Transverse colon (tissue), 4 donors: ENCODE measurements around the gene PKD1. TPM values are rescaled to one million over a fixed set of nuclear protein-coding genes. Genes with fewer than 3 reads are reported as not detected.
A peak's percentile ranks its signal among the peaks of the same experiment; 100 is the strongest.

Experiments used
- DNase-seq: peaks from one replicate; pipeline ENCODE4 v3.0.0-alpha.2; 2019
- H3K27ac ChIP-seq, 4 donors: fragments of 200-600 bp; sonication (generic); 2 replicates each; pipeline ENCODE4 v1.5.1; 2016 to 2018; ENCODE audit warnings: inconsistent platforms in 4 of 4
- H3K27me3 ChIP-seq: fragments of 200-600 bp; sonication (generic); 2 replicates; pipeline ENCODE4 v1.5.1; 2017; ENCODE audit warnings: inconsistent platforms
- H3K36me3 ChIP-seq, 4 donors: fragments of 200-600 bp; sonication (generic); 2 replicates each; pipeline ENCODE4 v1.5.1; 2017 to 2019; ENCODE audit warnings: inconsistent platforms in 4 of 4
- H3K4me1 ChIP-seq, 4 donors: fragments of 200-600 bp; sonication (generic); 2 replicates each; pipeline ENCODE4 v1.5.1; 2017 to 2020; ENCODE audit warnings: inconsistent platforms in 4 of 4
- H3K4me3 ChIP-seq, 4 donors: fragments of 200-600 bp; sonication (generic); 1 replicate in 1 of 4; 2 replicates in 3 of 4; pipeline versions ENCODE4 v1.5.1 to v1.6.1; 2017 to 2019; ENCODE audit warnings: inconsistent platforms in 4 of 4
- H3K9me3 ChIP-seq, 2 donors: fragments of 200-600 bp; sonication (generic); 2 replicates each; pipeline ENCODE4 v1.5.1; 2017 to 2019; ENCODE audit warnings: inconsistent platforms in 2 of 2
- CTCF ChIP-seq, 5 experiments: fragments of 200-600 bp in 3 of 5; fragments of 450-650 bp in 2 of 5; sonication (generic) in 3 of 5; IDR thresholded peaks; 1 replicate in 2 of 5; 2 replicates in 3 of 5; pipeline ENCODE4 v1.5.1; 2016 to 2017; ENCODE audit warnings: antibody characterized with exemption in 5 of 5, inconsistent platforms in 3 of 5, mild to moderate bottlenecking in 2 of 5, moderate library complexity in 1 of 5
- EP300 ChIP-seq: sonication (generic); formaldehyde crosslinking; IDR thresholded peaks from one replicate; pipeline ENCODE4 v1.6.1; 2017; ENCODE audit warnings: antibody characterized with exemption, low read depth
- POLR2A ChIP-seq: fragments of 450-650 bp; IDR thresholded peaks from one replicate; pipeline ENCODE4 v1.6.1; 2016; ENCODE audit warnings: antibody characterized with exemption, mild to moderate bottlenecking, moderate library complexity
- POLR2AphosphoS5 ChIP-seq, 3 donors: sonication (generic); formaldehyde crosslinking; IDR thresholded peaks; one replicate each; pipeline ENCODE4 v1.6.1; 2016; ENCODE audit warnings: antibody characterized with exemption in 3 of 3
- WGBS, 2 donors: methylation state at CpG; one replicate each; pipeline ENCODE4 v1.1.5; 2018; ENCODE audit warnings: low coverage in 1 of 2; 5-methylcytosine and 5-hydroxymethylcytosine counted together
- in situ Hi-C, 4 donors: fragments of 200-750 bp; cut with MboI; loops; one replicate each; pipeline versions ENCODE4 v1.15.0 to v1.15.1; 2017; ENCODE audit warnings: low sequenced_read_pairs in 3 of 4, low pct_ligation_motif_present in 1 of 4, low pct_unique_long_range_greater_than_20kb in 1 of 4
- intact Hi-C: fragments of 100-400 bp; cut with DNase I; formaldehyde crosslinking; loops from one replicate; pipeline ENCODE4 v1.15.1; 2023; ENCODE audit warnings: low total_unique reads
- total RNA-seq, 4 donors: library from RNA; depleted of rRNA; stranded (reverse); fragments of >200 nt; gene quantifications; one replicate each; pipeline ENCODE4 v1.1.0, GENCODE V29; 2016

Gene PKD1
- total RNA-seq, 4 donors from 2014 or later = 131 to 1,015 (median 289) TPM

DNA sequence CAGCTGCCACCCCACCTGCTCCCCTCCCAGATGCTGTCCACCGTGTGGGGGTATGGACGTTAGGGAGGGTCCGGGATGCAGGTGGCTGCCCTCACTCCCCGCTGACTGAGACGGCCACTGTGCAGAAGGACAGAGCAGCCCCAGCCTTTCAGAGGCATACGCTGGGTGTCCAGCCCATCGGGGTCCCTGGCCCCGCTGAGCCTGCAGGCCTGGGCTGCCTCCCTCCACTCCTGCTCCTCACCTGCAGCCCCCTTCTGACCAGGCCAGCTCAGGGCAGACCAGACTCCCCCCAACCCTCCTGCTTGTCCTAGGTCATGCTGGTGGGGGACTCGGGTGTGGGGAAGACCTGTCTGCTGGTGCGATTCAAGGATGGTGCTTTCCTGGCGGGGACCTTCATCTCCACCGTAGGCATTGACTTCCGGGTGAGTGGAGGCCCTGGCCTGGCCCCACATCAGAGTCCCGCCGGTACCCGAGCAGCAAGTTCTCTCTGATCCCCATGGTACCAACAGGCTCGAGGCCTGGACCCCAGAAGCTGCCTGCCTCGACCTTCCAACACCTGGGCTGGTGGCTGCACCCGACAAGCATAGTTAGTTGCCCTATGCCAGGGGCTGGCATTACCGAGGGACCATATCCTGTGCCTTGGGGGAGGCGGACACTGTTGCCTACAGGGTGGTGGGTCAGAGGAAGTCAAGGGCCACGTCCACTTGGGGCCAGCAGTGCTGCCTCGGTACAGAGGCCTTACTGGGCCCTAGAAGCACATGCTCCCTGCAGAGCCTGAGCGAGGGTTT is 14.1 kb upstream of the PKD1 start:
- no peak for DNase-seq
- Histone ChIP-seq H3K36me3 (no peaks in the 10 kb centered on the region), H3K27me3 (no peaks in the 10 kb centered on the region), H3K27ac (peak overlapping the region; percentile 80 to 94 (median 92)), H3K4me3 (peak overlapping the region in 1 of 4 donors; percentile 64), H3K9me3 (no peaks in the 10 kb centered on the region), H3K4me1 (peaks cover 47 to 72% (median 67%) of the 10 kb centered on the region in 4 donors)
- intact Hi-C loops (loop anchor here (5.0 kb wide), 1 partner anchor 123 kb away; the partner anchor contains the start of gene NHERF2), in situ Hi-C loops (loop anchor here (10.0 to 25.0 kb wide), 4 partner anchors 125 to 337 kb away; partner anchors contain the start of genes NHERF2 (in 2 of the 4), NPW (in 2 of the 4), TBC1D24 (in 1 of the 4) and ZNF598 (in 1 of the 4))
- no peak for TF ChIP-seq POLR2AphosphoS5 (IDR thresholded peaks at IDR 0.05)
- TF ChIP-seq EP300 = no peak
- TF ChIP-seq CTCF (IDR thresholded peaks at IDR 0.05) = no peak
- no peak for TF ChIP-seq POLR2A
- 55% methylated on average over 22 of the region's 24 CpGs; no CpG with 5 or more reads in 1 of the 2 donors for WGBS, 2 donors

DNA sequence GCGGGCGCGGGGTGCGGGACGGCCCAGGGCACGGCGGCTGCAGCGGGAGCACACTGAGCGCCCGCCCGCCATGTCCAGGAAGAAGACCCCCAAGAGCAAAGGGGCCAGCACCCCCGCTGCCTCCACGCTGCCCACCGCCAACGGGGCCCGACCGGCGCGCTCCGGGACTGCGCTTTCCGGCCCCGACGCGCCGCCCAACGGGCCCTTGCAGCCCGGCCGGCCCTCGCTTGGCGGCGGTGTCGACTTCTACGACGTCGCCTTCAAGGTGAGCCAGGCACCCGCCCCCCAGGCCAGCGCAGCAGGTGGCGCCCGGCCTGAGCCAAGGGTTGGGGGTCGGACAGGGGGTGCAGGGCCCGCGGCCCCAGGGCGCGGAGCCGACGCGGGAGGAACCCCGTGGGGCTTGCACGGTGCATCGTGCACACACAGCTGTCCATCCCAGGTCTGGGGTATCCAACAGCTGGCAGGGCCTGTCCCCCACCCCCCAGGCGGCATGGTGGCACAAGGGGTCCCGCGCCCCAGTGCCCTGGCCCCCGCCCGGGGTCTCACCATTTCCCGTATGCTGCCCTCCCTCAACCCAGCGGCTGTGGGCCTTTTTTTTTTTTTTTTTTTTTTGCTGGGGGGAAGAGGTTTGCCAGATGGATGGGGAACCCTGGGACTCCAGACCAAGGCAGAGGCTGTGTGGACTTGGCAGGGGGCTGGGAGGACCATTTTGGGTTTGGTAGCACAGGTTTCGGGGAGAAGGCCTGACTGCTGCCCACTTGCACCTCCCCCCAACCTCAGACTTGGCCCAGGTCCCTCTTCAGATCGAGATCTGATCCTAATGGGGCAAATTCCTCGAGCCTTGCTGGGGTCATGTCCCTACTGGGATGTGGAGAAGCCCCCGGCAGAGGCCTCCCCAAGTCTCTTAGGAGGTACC is 13.3 kb upstream of the PKD1 start:
- intact Hi-C loops = no loop called here
- in situ Hi-C loops = loop anchor here (10.0 to 25.0 kb wide), 3 partner anchors 124 to 137 kb away; partner anchors contain the start of genes NHERF2 (in 2 of the 4), NPW (in 2 of the 4) and ZNF598 (in 1 of the 4)
- Histone ChIP-seq H3K36me3 (no peaks in the 10 kb centered on the region), H3K27ac (peak overlapping the region; percentile 63 to 94 (median 80)), H3K4me3 (peak overlapping the region; percentile 20 to 64 (median 43)), H3K4me1 (peaks cover 43 to 64% (median 59%) of the 10 kb centered on the region in 4 donors), H3K9me3 (no peaks in the 10 kb centered on the region), H3K27me3 (no peaks in the 10 kb centered on the region)
- WGBS, 2 donors = 4% methylated on average over 32 of the region's 62 CpGs; no CpG with 5 or more reads in 1 of the 2 donors
- DNase-seq = no peak
- TF ChIP-seq CTCF (IDR thresholded peaks at IDR 0.05) = peak in 1 of 5 experiments; percentile 12
- no peak for TF ChIP-seq EP300

DNA sequence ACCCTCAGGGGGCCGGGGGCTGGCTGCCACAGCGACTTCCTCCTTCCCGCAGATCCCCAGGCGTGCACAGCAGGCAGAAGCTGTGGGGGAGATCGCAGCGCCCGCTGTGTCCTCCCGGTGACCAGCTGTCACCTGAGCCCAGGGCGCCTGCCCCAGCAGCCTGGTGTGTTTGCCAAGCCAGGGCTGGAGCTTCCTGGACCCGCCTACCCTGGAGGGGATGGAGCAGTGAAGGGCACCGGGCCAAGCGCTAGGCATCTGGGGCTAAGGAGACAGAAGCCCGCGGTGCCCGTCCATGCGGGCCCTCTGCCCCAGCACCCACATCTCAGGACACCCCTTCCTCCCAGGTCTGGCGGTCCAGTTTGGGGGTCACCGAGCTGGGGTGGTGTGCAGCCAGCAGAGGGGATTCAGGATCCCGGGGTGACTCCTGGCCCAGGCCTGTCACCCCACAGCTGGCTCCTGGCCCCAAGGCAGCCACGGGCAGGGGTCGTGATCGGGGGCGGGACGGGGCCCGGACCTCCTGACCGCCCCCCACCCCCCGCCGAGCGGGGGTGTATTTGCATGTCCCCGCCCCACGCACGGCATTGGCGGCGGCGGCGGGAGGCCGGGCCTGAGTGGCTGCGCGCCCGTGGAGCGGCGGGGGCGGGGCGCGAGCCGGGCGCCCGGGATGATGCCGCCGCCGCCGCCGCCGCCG is 12.4 kb upstream of the PKD1 start, which contains the start of gene RAB26:
TSS of gene RAB26 (plus strand) at position 645 of the 691 bp plus-strand sequence. CDS start 159 bp downstream, outside the sequence.
- Histone ChIP-seq H3K4me1 (peaks cover 39 to 56% (median 51%) of the 10 kb centered on the region in 4 donors), H3K27ac (peak within 1 kb of the TSS; percentile 80 to 94 (median 82)), H3K4me3 (peak within 1 kb of the TSS; percentile 20 to 64 (median 43)), H3K27me3 (no peaks in the 10 kb centered on the region), H3K9me3 (no peaks in the 10 kb centered on the region), H3K36me3 (no peaks in the 10 kb centered on the region)
- WGBS, 2 donors = 5% methylated on average over 17 of the region's 55 CpGs; no CpG with 5 or more reads in 1 of the 2 donors
- intact Hi-C loops = no loop called here
- in situ Hi-C loops = loop anchor here (10.0 to 25.0 kb wide), 3 partner anchors 123 to 136 kb away; partner anchors contain the start of genes NHERF2 (in 2 of the 4), NPW (in 2 of the 4) and ZNF598 (in 1 of the 4)
- peak; percentile 91 for DNase-seq
- no peak for TF ChIP-seq CTCF (IDR thresholded peaks at IDR 0.05)
- peak; percentile 55 to 74 (median 64) for TF ChIP-seq POLR2AphosphoS5 (IDR thresholded peaks at IDR 0.05)
- TF ChIP-seq POLR2A = peak; percentile 67
- no peak for TF ChIP-seq EP300
